ENCODE measurements around the gene TIMM23.

The TIMM23 gene

GRCh38 chr10:46052057-46052790, 79.9 kb downstream of the TIMM23 start:
- DNase-seq (ENCODE audit: low read depth in 2 of 2), result no peak

GRCh38 chr10:46052791-46053375, 80.6 kb downstream of the TIMM23 start:
- no peak for DNase-seq (ENCODE audit: low read depth in 2 of 2)

All from fibroblast of skin of left quadriceps (primary cell).